ENCODE results near the gene FBXO9.

Gene FBXO9

GRCh38 chr6:53065266-53066076 lies at the start of gene FBXO9:
Gene FBXO9, plus strand, starts transcription at chr6:53065404. Its CDS starts 386 bp downstream, at chr6:53065790.
- DNase-seq = peak; percentile 91

GRCh38 chr6:53015486-53015885 lies 49.7 kb upstream of the FBXO9 start:
- DNase-seq = no peak

- DNase-seq = no peak
These were observed 46.8 kb upstream of the FBXO9 start for GRCh38 chr6:53018446-53018845.

GRCh38 chr6:53020005-53020744 lies 45.0 kb upstream of the FBXO9 start:
- no peak for DNase-seq

- no peak for DNase-seq
These were observed 41.9 kb upstream of the FBXO9 start for GRCh38 chr6:53023323-53023722.

- DNase-seq = no peak
These were observed 38.7 kb upstream of the FBXO9 start for GRCh38 chr6:53026526-53026925.

GRCh38 chr6:53027131-53027718 lies 38.0 kb upstream of the FBXO9 start:
- no peak for DNase-seq

GRCh38 chr6:53028467-53028866 lies 36.7 kb upstream of the FBXO9 start:
- DNase-seq = no peak

- no peak for DNase-seq
These were observed 35.9 kb upstream of the FBXO9 start for GRCh38 chr6:53029257-53029656.

GRCh38 chr6:53029761-53030160 lies 35.4 kb upstream of the FBXO9 start:
- no peak for DNase-seq

- no peak for DNase-seq
These were observed 33.9 kb upstream of the FBXO9 start for GRCh38 chr6:53031281-53031680.

- peak; percentile 54 for DNase-seq
These were observed 32.4 kb upstream of the FBXO9 start for GRCh38 chr6:53032849-53033248.

GRCh38 chr6:53033764-53034163 lies 31.4 kb upstream of the FBXO9 start:
- no peak for DNase-seq

- no peak for DNase-seq
These were observed 29.5 kb upstream of the FBXO9 start for GRCh38 chr6:53035549-53036213.

- DNase-seq = no peak
These were observed 27.1 kb upstream of the FBXO9 start for GRCh38 chr6:53038141-53038540.

GRCh38 chr6:53038596-53038995 lies 26.6 kb upstream of the FBXO9 start:
- no peak for DNase-seq

- DNase-seq = no peak
These were observed 23.8 kb upstream of the FBXO9 start for GRCh38 chr6:53041356-53041755.

- no peak for DNase-seq
These were observed 23.1 kb upstream of the FBXO9 start for GRCh38 chr6:53042112-53042511.

GRCh38 chr6:53043581-53043980 lies 21.6 kb upstream of the FBXO9 start:
- DNase-seq = no peak

GRCh38 chr6:53044071-53044470 lies 21.1 kb upstream of the FBXO9 start:
- DNase-seq = no peak

GRCh38 chr6:53044572-53044971 lies 20.6 kb upstream of the FBXO9 start:
- DNase-seq = no peak

- DNase-seq = no peak
These were observed 19.1 kb upstream of the FBXO9 start for GRCh38 chr6:53045891-53046673.
